Breast epithelium (tissue), 4 donors: ENCODE results near the gene ZNF761. TPM values are rescaled to one million over a fixed set of nuclear protein-coding genes. Genes with fewer than 3 reads are reported as not detected.
A peak's percentile ranks its signal among the peaks of the same experiment; 100 is the strongest.
"Not testable (repeated sequence)": the region's sequence is repeated elsewhere in the genome, so short reads cannot be mapped to it uniquely, and the experiment has no call there.

ENCODE experiments used
- DNase-seq, 2 donors: peaks; one replicate each; pipeline ENCODE4 v3.0.0-alpha.2; 2019; ENCODE audit warnings: low spot score in 2 of 2
- H3K27ac ChIP-seq, 2 donors: fragments of 200-600 bp; sonication (generic) in 1 of 2; one replicate each; pipeline ENCODE4 v1.5.1; 2016 to 2019; ENCODE audit warnings: mild to moderate bottlenecking in 1 of 2
- H3K27me3 ChIP-seq, 2 donors: fragments of 200-600 bp; sonication (generic) in 1 of 2; one replicate each; pipeline versions ENCODE4 v1.5.1 to v1.6.0; 2017 to 2019; ENCODE audit warnings: control low read depth in 1 of 2, mild to moderate bottlenecking in 1 of 2
- H3K36me3 ChIP-seq: fragments of 200-600 bp; one replicate; pipeline ENCODE4 v1.5.1; 2019
- H3K4me1 ChIP-seq, 2 donors: fragments of 200-600 bp; sonication (generic); one replicate each; pipeline ENCODE4 v1.5.1; 2016 to 2019; ENCODE audit warnings: control low read depth in 1 of 2
- H3K4me3 ChIP-seq, 3 donors: fragments of 200-600 bp; sonication (generic); 1 replicate in 2 of 3; 2 replicates in 1 of 3; pipeline ENCODE4 v1.5.1; 2016 to 2019; ENCODE audit warnings: mild to moderate bottlenecking in 3 of 3, moderate library complexity in 2 of 3
- H3K9me3 ChIP-seq, 2 donors: fragments of 200-600 bp; sonication (generic) in 1 of 2; one replicate each; pipeline ENCODE4 v1.5.1; 2016 to 2019; ENCODE audit warnings: control low read depth in 1 of 2
- POLR2A ChIP-seq: fragments of 450-650 bp; IDR thresholded peaks from one replicate; pipeline ENCODE4 v1.6.1; 2016; ENCODE audit warnings: antibody characterized with exemption, mild to moderate bottlenecking, moderate library complexity
- POLR2AphosphoS5 ChIP-seq, 3 donors: sonication (generic); formaldehyde crosslinking; IDR thresholded peaks; one replicate each; pipeline ENCODE4 v1.6.1; 2017; ENCODE audit warnings: antibody characterized with exemption in 3 of 3
- intact Hi-C: fragments of 100-400 bp; cut with DNase I; formaldehyde crosslinking; loops from one replicate; pipeline ENCODE4 v1.15.1; 2023; ENCODE audit warnings: low total_unique reads
- total RNA-seq, 3 donors: library from RNA; depleted of rRNA; stranded (reverse); fragments of >200 nt; gene quantifications; one replicate each; pipeline ENCODE4 v1.1.0, GENCODE V29; 2016
- TF ChIP-seq, protein P1 (sequence below), 3 donors: fragments of 450-650 bp; IDR thresholded peaks; one replicate each; pipeline ENCODE4 v1.5.1; 2016 to 2017; ENCODE audit warnings: antibody characterized with exemption in 3 of 3, mild to moderate bottlenecking in 3 of 3, moderate library complexity in 3 of 3

ZNF761 gene
- total RNA-seq, 3 donors from 2014 or later: 14.1 to 20.9 (median 17.0) TPM

DNA sequence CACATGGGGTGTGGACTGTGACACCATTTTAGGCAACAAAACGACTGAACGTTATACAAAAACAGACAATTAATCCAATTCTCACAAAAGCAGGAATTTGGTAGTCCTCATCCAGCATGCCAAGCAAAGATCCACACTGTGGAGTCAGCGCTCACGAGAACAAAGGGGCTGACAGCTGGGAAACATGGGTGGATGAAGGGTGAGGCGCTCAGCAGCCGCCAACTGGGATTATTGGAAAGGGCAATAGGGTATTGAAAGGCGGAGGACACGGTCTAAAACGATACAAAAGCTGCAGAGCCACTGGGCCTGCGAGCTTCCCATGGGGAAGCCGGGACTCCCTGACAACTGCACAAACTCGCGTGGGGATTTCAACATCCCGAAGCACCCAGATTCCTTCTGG, 31.1 kb downstream of the ZNF761 start:
- H3K4me3 ChIP-seq: peak overlapping the region in 1 of 3 donors; percentile 13
- DNase-seq: no peak
- no peaks in the 10 kb centered on the region for H3K36me3 ChIP-seq
- H3K9me3 ChIP-seq: peaks cover 9 to 11% of the 10 kb centered on the region in 2 donors
- intact Hi-C loops: no loop called here
- TF ChIP-seq POLR2A (no peak), POLR2AphosphoS5 (IDR thresholded peaks at IDR 0.05) (no peak)
- TF ChIP-seq, protein P1, sequence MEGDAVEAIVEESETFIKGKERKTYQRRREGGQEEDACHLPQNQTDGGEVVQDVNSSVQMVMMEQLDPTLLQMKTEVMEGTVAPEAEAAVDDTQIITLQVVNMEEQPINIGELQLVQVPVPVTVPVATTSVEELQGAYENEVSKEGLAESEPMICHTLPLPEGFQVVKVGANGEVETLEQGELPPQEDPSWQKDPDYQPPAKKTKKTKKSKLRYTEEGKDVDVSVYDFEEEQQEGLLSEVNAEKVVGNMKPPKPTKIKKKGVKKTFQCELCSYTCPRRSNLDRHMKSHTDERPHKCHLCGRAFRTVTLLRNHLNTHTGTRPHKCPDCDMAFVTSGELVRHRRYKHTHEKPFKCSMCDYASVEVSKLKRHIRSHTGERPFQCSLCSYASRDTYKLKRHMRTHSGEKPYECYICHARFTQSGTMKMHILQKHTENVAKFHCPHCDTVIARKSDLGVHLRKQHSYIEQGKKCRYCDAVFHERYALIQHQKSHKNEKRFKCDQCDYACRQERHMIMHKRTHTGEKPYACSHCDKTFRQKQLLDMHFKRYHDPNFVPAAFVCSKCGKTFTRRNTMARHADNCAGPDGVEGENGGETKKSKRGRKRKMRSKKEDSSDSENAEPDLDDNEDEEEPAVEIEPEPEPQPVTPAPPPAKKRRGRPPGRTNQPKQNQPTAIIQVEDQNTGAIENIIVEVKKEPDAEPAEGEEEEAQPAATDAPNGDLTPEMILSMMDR (IDR thresholded peaks at IDR 0.05): no peak
- H3K27ac ChIP-seq: no peak overlapping the region
- no peaks in the 10 kb centered on the region for H3K4me1 ChIP-seq
- no peaks in the 10 kb centered on the region for H3K27me3 ChIP-seq

DNA sequence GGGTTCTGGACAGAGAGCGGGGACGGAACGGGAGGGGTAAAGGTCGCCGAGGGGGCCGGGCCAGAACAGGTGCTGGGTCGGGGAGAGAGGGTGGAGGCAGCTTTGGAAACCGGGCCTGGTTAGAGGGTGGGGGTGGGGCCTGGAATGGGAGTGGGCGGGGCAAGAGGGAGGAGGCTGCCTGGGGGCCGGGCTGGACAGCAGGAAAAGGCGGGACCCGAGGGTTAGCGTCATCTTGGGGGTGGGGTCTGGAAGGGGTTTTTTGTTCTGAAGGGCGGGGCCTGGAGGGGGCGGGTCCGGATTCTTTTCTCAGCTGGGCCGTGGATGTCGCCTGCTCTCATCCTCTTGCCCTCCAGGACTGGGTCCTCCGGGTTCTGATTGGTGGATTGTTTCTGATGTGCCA, 31.5 kb downstream of the ZNF761 start:
- DNase-seq: peak; percentile 26 to 55
- Histone ChIP-seq H3K4me3 (peak overlapping the region in 1 of 3 donors; percentile 13), H3K36me3 (no peaks in the 10 kb centered on the region), H3K27ac (no peak overlapping the region), H3K9me3 (peaks cover 6 to 7% of the 10 kb centered on the region in 2 donors), H3K4me1 (no peaks in the 10 kb centered on the region), H3K27me3 (no peaks in the 10 kb centered on the region)
- intact Hi-C loops: no loop called here
- TF ChIP-seq POLR2A (no peak), POLR2AphosphoS5 (IDR thresholded peaks at IDR 0.05) (no peak)
- TF ChIP-seq, protein P1 (IDR thresholded peaks at IDR 0.05): no peak

DNA sequence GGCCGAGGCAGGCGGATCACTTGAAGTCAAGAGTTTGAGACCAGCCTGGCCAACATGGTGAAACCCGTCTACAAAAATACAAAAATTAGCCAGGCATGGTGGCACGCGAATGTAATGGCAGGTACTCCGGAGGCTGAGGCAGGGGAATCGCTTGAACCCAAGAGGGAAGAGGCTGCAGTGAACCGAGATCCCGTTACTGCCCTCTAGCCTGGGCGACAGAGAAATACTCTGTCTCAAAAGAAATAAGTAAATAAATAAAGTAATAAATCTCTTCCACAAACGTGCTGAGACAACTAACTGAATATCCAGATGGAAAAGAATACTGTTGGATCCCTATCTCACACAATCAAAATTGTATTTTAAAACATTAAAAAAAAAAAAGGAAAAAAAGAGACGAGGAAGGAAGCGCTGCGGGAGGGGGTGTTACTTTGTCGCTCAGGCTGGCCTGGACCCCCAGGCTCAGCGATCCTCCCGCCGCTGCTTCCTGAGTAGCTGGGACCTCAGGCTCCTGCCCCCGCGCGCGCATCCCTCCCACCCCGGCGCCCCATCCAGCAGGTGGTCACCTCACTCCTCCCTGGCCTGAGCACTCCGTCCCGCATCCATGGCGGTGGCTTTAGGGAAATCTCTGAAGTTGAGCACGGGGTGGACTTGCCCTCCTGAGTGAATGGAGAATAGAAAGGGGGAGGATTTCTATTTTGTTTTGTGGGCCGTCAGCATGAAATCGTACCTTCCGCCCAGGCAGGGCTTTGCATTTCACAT, 35.1 kb downstream of the ZNF761 start:
- Histone ChIP-seq H3K27me3 (no peaks in the 10 kb centered on the region), H3K4me3 (peak overlapping the region; percentile 69 to 78 (median 76)), H3K9me3 (peaks cover 0 to 3% of the 10 kb centered on the region in 2 donors), H3K27ac (peak overlapping the region in 1 of 2 donors; percentile 77), H3K36me3 (no peaks in the 10 kb centered on the region), H3K4me1 (no peaks in the 10 kb centered on the region)
- no peak for TF ChIP-seq POLR2A
- no peak for TF ChIP-seq POLR2AphosphoS5 (IDR thresholded peaks at IDR 0.05)
- TF ChIP-seq, protein P1 (IDR thresholded peaks at IDR 0.05): no peak
- intact Hi-C loops: no loop called here
- DNase-seq: no peak

- H3K27me3 ChIP-seq: no peaks in the 10 kb centered on the region
- H3K36me3 ChIP-seq: no peaks in the 10 kb centered on the region
- TF ChIP-seq, protein P1 (IDR thresholded peaks at IDR 0.05): no peak
- peak in 2 of 3 donors; percentile 19 to 21 for TF ChIP-seq POLR2AphosphoS5 (IDR thresholded peaks at IDR 0.05)
- H3K4me1 ChIP-seq: no peaks in the 10 kb centered on the region
- peak within 1 kb of the TSS; percentile 76 to 77 for H3K27ac ChIP-seq
- peak; percentile 89 to 98 for DNase-seq
- intact Hi-C loops: no loop called here
- peak within 1 kb of the TSS; percentile 69 to 78 (median 76) for H3K4me3 ChIP-seq
- H3K9me3 ChIP-seq: peaks cover 0 to 5% of the 10 kb centered on the region in 2 donors
These were observed 35.9 kb downstream of the ZNF761 start, which contains the start of gene ZNF813 for GRCh38 chr19:53467485-53468262. Gene ZNF813 (plus strand): TSS chr19:53467733. CDS start chr19:53483823, 16,090 bp downstream.

DNA sequence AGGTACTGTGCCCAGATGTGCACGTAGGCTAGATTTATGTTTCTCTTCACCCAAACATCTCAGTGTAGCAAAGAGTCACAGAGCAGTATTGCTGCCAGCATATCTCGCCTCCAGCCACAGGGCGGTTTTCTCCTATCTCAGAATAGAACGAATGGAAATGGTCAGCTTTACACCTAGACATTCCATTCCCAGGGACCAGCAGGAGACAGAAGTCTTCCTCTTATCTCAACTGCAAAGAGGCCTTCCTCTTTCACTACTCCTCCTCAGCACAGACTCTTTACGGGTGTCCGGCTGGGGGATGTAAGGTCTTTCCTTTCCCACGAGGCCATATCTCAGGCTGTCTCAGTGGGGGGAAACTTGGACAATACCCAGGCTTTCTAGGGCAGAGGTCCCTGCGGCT, 36.8 kb downstream of the ZNF761 start:
- H3K9me3 ChIP-seq, DNase-seq, intact Hi-C loops, H3K36me3 ChIP-seq, H3K4me1 ChIP-seq, H3K27me3 ChIP-seq, H3K27ac ChIP-seq: not testable (repeated sequence)
- peak overlapping the region; percentile 69 to 78 (median 76) for H3K4me3 ChIP-seq
